MM.1S (cell line): ENCODE data around the gene CCDC150.
"Not testable (repeated sequence)": the region's sequence is repeated elsewhere in the genome, so short reads cannot be mapped to it uniquely, and the experiment has no call there.

Experiments
- DNase-seq: peaks from one replicate; pipeline ENCODE4 v3.0.0-alpha.2; 2015
- H2AFZ ChIP-seq: fragments of 300-600 bp; sonication (generic); 2 replicates; pipeline ENCODE4 v1.6.0; 2016; ENCODE audit warnings: antibody characterized with exemption, low read length
- H3F3A ChIP-seq: fragments of 300-600 bp; sonication (generic); 2 replicates; pipeline ENCODE4 v1.6.1; 2016; ENCODE audit warnings: mild to moderate bottlenecking, antibody characterized with exemption, low read length, moderate library complexity, mixed read lengths; ENCODE audit not compliant: insufficient read depth
- H3K27ac ChIP-seq: fragments of 300-600 bp; sonication (generic); 2 replicates; pipeline ENCODE4 v1.5.1; 2016; ENCODE audit warnings: mild to moderate bottlenecking, low read length
- H3K27me3 ChIP-seq: fragments of 300-600 bp; sonication (generic); replicated peaks from 2 replicates; pipeline ENCODE4 v1.6.0; 2016; ENCODE audit warnings: low read length; ENCODE audit not compliant: insufficient read depth
- H3K36me3 ChIP-seq: fragments of 300-600 bp; sonication (generic); replicated peaks from 2 replicates; pipeline ENCODE4 v1.6.1; 2016; ENCODE audit warnings: mild to moderate bottlenecking, low read length, mixed read lengths; ENCODE audit not compliant: insufficient read depth
- H3K4me1 ChIP-seq: fragments of 300-600 bp; sonication (generic); 2 replicates; pipeline ENCODE4 v1.6.1; 2016; ENCODE audit warnings: low read length, mixed read lengths
- H3K4me2 ChIP-seq: fragments of 300-600 bp; sonication (generic); 2 replicates; pipeline ENCODE4 v1.6.0; 2016; ENCODE audit warnings: low read depth, low read length
- H3K4me3 ChIP-seq: fragments of 300-600 bp; sonication (generic); 2 replicates; pipeline ENCODE4 v1.5.1; 2016; ENCODE audit warnings: low read length, mixed read lengths
- H3K79me2 ChIP-seq: fragments of 300-600 bp; sonication (generic); 2 replicates; pipeline ENCODE4 v1.6.1; 2016; ENCODE audit warnings: mixed run types, low read length, mixed read lengths
- H3K9ac ChIP-seq: fragments of 300-600 bp; sonication (generic); 2 replicates; pipeline ENCODE4 v1.6.1; 2016; ENCODE audit warnings: low read length, mixed read lengths
- H3K9me2 ChIP-seq: fragments of 300-600 bp; sonication (generic); replicated peaks from 2 replicates; pipeline ENCODE4 v1.6.1; 2016; ENCODE audit warnings: mild to moderate bottlenecking, low read length, mixed read lengths; ENCODE audit not compliant: insufficient read depth
- H3K9me3 ChIP-seq: fragments of 300-600 bp; sonication (generic); replicated peaks from 2 replicates; pipeline ENCODE4 v1.6.1; 2016; ENCODE audit warnings: mild to moderate bottlenecking, low read length, mixed read lengths; ENCODE audit not compliant: insufficient read depth
- H4K20me1 ChIP-seq: fragments of 300-600 bp; sonication (generic); 2 replicates; pipeline ENCODE4 v1.6.1; 2016; ENCODE audit warnings: mild to moderate bottlenecking, low read length, moderate library complexity, mixed read lengths; ENCODE audit not compliant: insufficient read depth
- CTCF ChIP-seq: fragments of 300-600 bp; sonication (generic); IDR thresholded peaks from 2 replicates; pipeline ENCODE4 v1.5.1; 2016; ENCODE audit warnings: antibody characterized with exemption, low read length, mixed read lengths
- EZH2 ChIP-seq: fragments of 300-600 bp; sonication (generic); optimal IDR thresholded peaks from 2 replicates; pipeline ENCODE3; 2017; ENCODE audit warnings: low read depth, mild to moderate bottlenecking, antibody characterized with exemption, low read length, mixed read lengths
- EZH2phosphoT487 ChIP-seq: fragments of 300-600 bp; sonication (generic); IDR thresholded peaks from 2 replicates; pipeline ENCODE4 v1.6.1; 2018; ENCODE audit warnings: antibody characterized with exemption, low read length

Gene CCDC150

GRCh38 chr2:196702641-196703040, 63.1 kb downstream of the CCDC150 start:
- TF ChIP-seq CTCF: no peak
- no peak for TF ChIP-seq EZH2phosphoT487
- TF ChIP-seq EZH2: no peak
- Histone ChIP-seq H3K4me1 (no peaks in the 10 kb centered on the region), H2AFZ (no peak overlapping the region), H4K20me1 (no peaks in the 10 kb centered on the region), H3K9ac (no peak overlapping the region), H3K27ac (no peak overlapping the region), H3K9me2 (no peaks in the 10 kb centered on the region), H3F3A (no peaks in the 10 kb centered on the region), H3K36me3 (no peaks in the 10 kb centered on the region), H3K9me3 (no peaks in the 10 kb centered on the region), H3K4me3 (no peak overlapping the region), H3K27me3 (no peaks in the 10 kb centered on the region), H3K4me2 (no peak overlapping the region), H3K79me2 (no peaks in the 10 kb centered on the region)
- DNase-seq: no peak

GRCh38 chr2:196703695-196704094, 64.2 kb downstream of the CCDC150 start:
- no peaks in the 10 kb centered on the region for H3K4me1 ChIP-seq
- no peak overlapping the region for H2AFZ ChIP-seq
- no peak overlapping the region for H3K4me3 ChIP-seq
- H3K36me3 ChIP-seq: no peaks in the 10 kb centered on the region
- no peak overlapping the region for H3K9ac ChIP-seq
- no peak overlapping the region for H3K27ac ChIP-seq
- no peak overlapping the region for H3K4me2 ChIP-seq
- H3K27me3 ChIP-seq: no peaks in the 10 kb centered on the region
- H3K9me3 ChIP-seq: no peaks in the 10 kb centered on the region
- DNase-seq: no peak
- no peaks in the 10 kb centered on the region for H3K9me2 ChIP-seq
- TF ChIP-seq CTCF (no peak), EZH2phosphoT487 (no peak), EZH2 (no peak)
- H3K79me2 ChIP-seq: no peaks in the 10 kb centered on the region
- H3F3A ChIP-seq: no peaks in the 10 kb centered on the region
- H4K20me1 ChIP-seq: no peaks in the 10 kb centered on the region

- H3K79me2 ChIP-seq, H3K4me1 ChIP-seq, H4K20me1 ChIP-seq, H2AFZ ChIP-seq, H3K9me3 ChIP-seq, H3K27me3 ChIP-seq, DNase-seq, H3K4me3 ChIP-seq, H3K9ac ChIP-seq, H3K36me3 ChIP-seq, H3F3A ChIP-seq, H3K4me2 ChIP-seq, H3K27ac ChIP-seq, H3K9me2 ChIP-seq: not testable (repeated sequence)
These were observed 70.5 kb downstream of the CCDC150 start for GRCh38 chr2:196710056-196710455.

- H3K9ac ChIP-seq: no peak overlapping the region
- no peak overlapping the region for H2AFZ ChIP-seq
- no peak overlapping the region for H3K4me3 ChIP-seq
- no peak for DNase-seq
- no peak for TF ChIP-seq CTCF
- no peak for TF ChIP-seq EZH2
- TF ChIP-seq EZH2phosphoT487: no peak
- H3F3A ChIP-seq: no peaks in the 10 kb centered on the region
- no peaks in the 10 kb centered on the region for H3K4me1 ChIP-seq
- no peaks in the 10 kb centered on the region; the same call in 1 of the 2 replicates for H4K20me1 ChIP-seq
- H3K9me3 ChIP-seq: no peaks in the 10 kb centered on the region
- H3K9me2 ChIP-seq: no peaks in the 10 kb centered on the region
- no peaks in the 10 kb centered on the region for H3K79me2 ChIP-seq
- no peak overlapping the region for H3K27ac ChIP-seq
- H3K36me3 ChIP-seq: no peaks in the 10 kb centered on the region
- no peaks in the 10 kb centered on the region for H3K27me3 ChIP-seq
- H3K4me2 ChIP-seq: no peak overlapping the region
These were observed 72.1 kb downstream of the CCDC150 start for GRCh38 chr2:196711625-196712024.
